ENCODE data around the gene SPDYE3.
A peak's percentile ranks its signal among the peaks of the same experiment; 100 is the strongest.
"Not testable (repeated sequence)": the region's sequence is repeated elsewhere in the genome, so short reads cannot be mapped to it uniquely, and the experiment has no call there.

The SPDYE3 gene

GRCh38 chr7:100271716-100272537 lies 35.6 kb upstream of the SPDYE3 start:
- no peak for TF ChIP-seq CTCF (conservative IDR thresholded peaks at IDR 0.05; ENCODE audit: low read depth, low read length)
- Histone ChIP-seq H3K4me3 (IDR thresholded peaks at IDR 0.05; ENCODE audit: insufficient read depth, low read depth, low read length) (no peak overlapping the region), H3K79me2 (ENCODE audit: insufficient read depth, low read depth) (peaks cover 16% of the 10 kb centered on the region; the same call in 1 of the 2 replicates), H3K9ac (peak overlapping the region; percentile 32; the same call in 1 of the 2 replicates), H3K27me3 (ENCODE audit: insufficient read depth, low read depth) (no peaks in the 10 kb centered on the region), H3K36me3 (ENCODE audit: insufficient read depth) (no peaks in the 10 kb centered on the region), H3K4me2 (peak overlapping the region; percentile 53), H3K27ac (peak overlapping the region; percentile 23; the same call in 1 of the 2 replicates), H3K4me1 (ENCODE audit: low read depth, poor library complexity, severe bottlenecking) (peaks cover 13% of the 10 kb centered on the region), H4K20me1 (ENCODE audit: insufficient read depth) (no peaks in the 10 kb centered on the region), H2AFZ (ENCODE audit: low read depth) (peak overlapping the region; percentile 91)

GRCh38 chr7:100272538-100272902 lies 35.0 kb upstream of the SPDYE3 start:
- not testable (repeated sequence) for H4K20me1 ChIP-seq (ENCODE audit: insufficient read depth); H3K27me3 ChIP-seq (ENCODE audit: insufficient read depth, low read depth); H3K4me3 ChIP-seq (IDR thresholded peaks at IDR 0.05; ENCODE audit: insufficient read depth, low read depth, low read length); H3K36me3 ChIP-seq (ENCODE audit: insufficient read depth)
- Histone ChIP-seq H3K27ac (peak overlapping the region; percentile 23; the same call in 1 of the 2 replicates), H3K4me1 (ENCODE audit: low read depth, poor library complexity, severe bottlenecking) (peaks cover 13% of the 10 kb centered on the region), H3K9ac (peak overlapping the region; percentile 32; the same call in 1 of the 2 replicates), H3K79me2 (ENCODE audit: insufficient read depth, low read depth) (peaks cover 16% of the 10 kb centered on the region; the same call in 1 of the 2 replicates), H3K4me2 (peak overlapping the region; percentile 53), H2AFZ (ENCODE audit: low read depth) (peak overlapping the region; percentile 91)

- Histone ChIP-seq H3K79me2 (ENCODE audit: insufficient read depth, low read depth) (0 out of 2 replicates have a peak, but pooled peaks cover 4% of the 10 kb centered on the region), H2AFZ (ENCODE audit: low read depth) (no peak overlapping the region), H4K20me1 (ENCODE audit: insufficient read depth) (no peaks in the 10 kb centered on the region), H3K4me1 (ENCODE audit: low read depth, poor library complexity, severe bottlenecking) (peaks cover 6% of the 10 kb centered on the region), H3K4me2 (no peak overlapping the region), H3K27me3 (ENCODE audit: insufficient read depth, low read depth) (no peaks in the 10 kb centered on the region), H3K9ac (no peak overlapping the region), H3K4me3 (IDR thresholded peaks at IDR 0.05; ENCODE audit: insufficient read depth, low read depth, low read length) (no peak overlapping the region), H3K36me3 (ENCODE audit: insufficient read depth) (no peaks in the 10 kb centered on the region), H3K27ac (no peak overlapping the region)
- no peak for TF ChIP-seq CTCF (conservative IDR thresholded peaks at IDR 0.05; ENCODE audit: low read depth, low read length)
Measured at GRCh38 chr7:100275120-100275519, 32.4 kb upstream of the SPDYE3 start.

GRCh38 chr7:100276126-100276525 lies 31.4 kb upstream of the SPDYE3 start:
- not testable (repeated sequence) for H2AFZ ChIP-seq (ENCODE audit: low read depth)

GRCh38 chr7:100282069-100282608 lies 25.4 kb upstream of the SPDYE3 start:
- not testable (repeated sequence) for H3K4me3 ChIP-seq (IDR thresholded peaks at IDR 0.05; ENCODE audit: insufficient read depth, low read depth, low read length); H3K79me2 ChIP-seq (ENCODE audit: insufficient read depth, low read depth); H3K4me2 ChIP-seq; H3K9ac ChIP-seq; H3K27me3 ChIP-seq (ENCODE audit: insufficient read depth, low read depth); H4K20me1 ChIP-seq (ENCODE audit: insufficient read depth); H3K4me1 ChIP-seq (ENCODE audit: low read depth, poor library complexity, severe bottlenecking); H3K36me3 ChIP-seq (ENCODE audit: insufficient read depth); H2AFZ ChIP-seq (ENCODE audit: low read depth); H3K27ac ChIP-seq

More at GRCh38 chr7:100276126-100276525, 31.4 kb upstream of the SPDYE3 start:
- not testable (repeated sequence) for H3K4me2 ChIP-seq; H3K27me3 ChIP-seq (ENCODE audit: insufficient read depth, low read depth); H3K36me3 ChIP-seq (ENCODE audit: insufficient read depth); H3K79me2 ChIP-seq (ENCODE audit: insufficient read depth, low read depth); H4K20me1 ChIP-seq (ENCODE audit: insufficient read depth); H3K4me1 ChIP-seq (ENCODE audit: low read depth, poor library complexity, severe bottlenecking); H3K9ac ChIP-seq; H3K27ac ChIP-seq; H3K4me3 ChIP-seq (IDR thresholded peaks at IDR 0.05; ENCODE audit: insufficient read depth, low read depth, low read length)

GRCh38 chr7:100283147-100283546 lies 24.4 kb upstream of the SPDYE3 start:
- not testable (repeated sequence) for H2AFZ ChIP-seq (ENCODE audit: low read depth); H3K27me3 ChIP-seq (ENCODE audit: insufficient read depth, low read depth); H4K20me1 ChIP-seq (ENCODE audit: insufficient read depth); H3K9ac ChIP-seq; H3K27ac ChIP-seq; H3K36me3 ChIP-seq (ENCODE audit: insufficient read depth); H3K79me2 ChIP-seq (ENCODE audit: insufficient read depth, low read depth); H3K4me3 ChIP-seq (IDR thresholded peaks at IDR 0.05; ENCODE audit: insufficient read depth, low read depth, low read length); H3K4me2 ChIP-seq
- H3K4me1 ChIP-seq (ENCODE audit: low read depth, poor library complexity, severe bottlenecking): peaks cover 14% of the 10 kb centered on the region

GRCh38 chr7:100287191-100287969 lies 20.1 kb upstream of the SPDYE3 start:
- H3K9ac ChIP-seq; H3K36me3 ChIP-seq (ENCODE audit: insufficient read depth); H3K79me2 ChIP-seq (ENCODE audit: insufficient read depth, low read depth); H3K4me2 ChIP-seq; H3K27me3 ChIP-seq (ENCODE audit: insufficient read depth, low read depth); H3K27ac ChIP-seq; H3K4me3 ChIP-seq (IDR thresholded peaks at IDR 0.05; ENCODE audit: insufficient read depth, low read depth, low read length); H4K20me1 ChIP-seq (ENCODE audit: insufficient read depth); H2AFZ ChIP-seq (ENCODE audit: low read depth): not testable (repeated sequence)
- peaks cover 54% of the 10 kb centered on the region for H3K4me1 ChIP-seq (ENCODE audit: low read depth, poor library complexity, severe bottlenecking)

GRCh38 chr7:100288258-100288657 lies 19.2 kb upstream of the SPDYE3 start:
- not testable (repeated sequence) for H3K4me3 ChIP-seq (IDR thresholded peaks at IDR 0.05; ENCODE audit: insufficient read depth, low read depth, low read length); H4K20me1 ChIP-seq (ENCODE audit: insufficient read depth); H3K79me2 ChIP-seq (ENCODE audit: insufficient read depth, low read depth)

More at GRCh38 chr7:100288258-100288657, 19.2 kb upstream of the SPDYE3 start:
- H3K27ac ChIP-seq; H3K9ac ChIP-seq; H3K27me3 ChIP-seq (ENCODE audit: insufficient read depth, low read depth); H3K36me3 ChIP-seq (ENCODE audit: insufficient read depth); H2AFZ ChIP-seq (ENCODE audit: low read depth); H3K4me2 ChIP-seq: not testable (repeated sequence)
- H3K4me1 ChIP-seq (ENCODE audit: low read depth, poor library complexity, severe bottlenecking): peaks cover 63% of the 10 kb centered on the region

Data from KMS-11 (cell line).